Erythroblast (primary cell): Measurements from ENCODE around the gene FAM111A.

Source experiments
- GATA1 ChIP-seq: IDR thresholded peaks from 2 replicates; pipeline ENCODE4 v1.6.1; 2011; ENCODE audit warnings: low read depth, mild to moderate bottlenecking, control low read depth, low read length, moderate library complexity
- POLR2A ChIP-seq: IDR thresholded peaks from 2 replicates; pipeline ENCODE4 v1.6.1; 2011; ENCODE audit warnings: mild to moderate bottlenecking, low read length

GRCh38 chr11:59178402-59178801 lies 35.7 kb downstream of the FAM111A start:
- TF ChIP-seq POLR2A, result no peak
- no peak for TF ChIP-seq GATA1
